OCI-LY3 (cell line): ENCODE data around the gene SCARF1.

Source experiments
- H2AFZ ChIP-seq: fragments of 200-600, 300-600 bp; shearing (Covaris generic); 2 replicates; pipeline ENCODE4 v1.6.0; 2014; ENCODE audit warnings: antibody characterized with exemption, low read depth, low read length
- H3K27ac ChIP-seq: fragments of 200-600, 300-600 bp; sonication (generic); 2 replicates; pipeline ENCODE4 v1.5.1; 2014; ENCODE audit warnings: mild to moderate bottlenecking, low read length, moderate library complexity, mixed read lengths
- H3K27me3 ChIP-seq: fragments of 200-600, 300-600 bp; sonication (generic); 2 replicates; pipeline ENCODE4 v1.6.1; 2014; ENCODE audit warnings: low read depth, low read length, mixed read lengths
- H3K36me3 ChIP-seq: fragments of 200-600, 300-600 bp; sonication (generic); replicated peaks from 2 replicates; pipeline ENCODE3; 2014; ENCODE audit warnings: low read depth, low read length, mixed read lengths
- H3K4me1 ChIP-seq: fragments of 300-600, 200-600 bp; sonication (generic); 2 replicates; pipeline ENCODE4 v1.6.1; 2014; ENCODE audit warnings: low read length, mixed read lengths
- H3K4me2 ChIP-seq: fragments of 200-600, 300-600 bp; sonication (generic); 2 replicates; pipeline ENCODE4 v1.6.1; 2014; ENCODE audit warnings: low read length, mixed read lengths
- H3K4me3 ChIP-seq: fragments of 300-600, 200-600 bp; sonication (generic); 2 replicates; pipeline ENCODE4 v1.5.1; 2014; ENCODE audit warnings: antibody characterized with exemption, mild to moderate bottlenecking, low read length, moderate library complexity
- H3K79me2 ChIP-seq: fragments of 300-600, 200-600 bp; shearing (Covaris generic); 2 replicates; pipeline ENCODE4 v1.6.1; 2014; ENCODE audit warnings: mild to moderate bottlenecking, low read length, mixed read lengths
- H3K9ac ChIP-seq: fragments of 300-600, 200-600 bp; shearing (Covaris generic); 2 replicates; pipeline ENCODE4 v1.6.0; 2014; ENCODE audit warnings: mild to moderate bottlenecking, low read length, moderate library complexity
- H3K9me3 ChIP-seq: fragments of 200-600, 300-600 bp; shearing (Covaris generic); 2 replicates; pipeline ENCODE4 v1.6.1; 2014; ENCODE audit warnings: low read length, mixed read lengths; ENCODE audit not compliant: insufficient read depth
- H4K20me1 ChIP-seq: fragments of 200-600, 300-600 bp; sonication (generic); 2 replicates; pipeline ENCODE4 v1.6.1; 2016; ENCODE audit warnings: low read length, mixed read lengths; ENCODE audit not compliant: insufficient read depth
- EZH2phosphoT487 ChIP-seq: fragments of 200-600 bp; shearing (Covaris generic); IDR thresholded peaks from 2 replicates; pipeline ENCODE4 v1.6.1; 2018; ENCODE audit warnings: antibody characterized with exemption, mixed run types, low read depth
- TF ChIP-seq, protein P1 (sequence below): fragments of 200-600, 300-600 bp; sonication (generic); IDR thresholded peaks from 2 replicates; pipeline ENCODE4 v1.5.1; 2014; ENCODE audit warnings: antibody characterized with exemption, low read length, low read depth

SCARF1 gene

GRCh38 chr17:1623057-1623630 is 22.4 kb downstream of the SCARF1 start:
- Histone ChIP-seq H3K4me3 (no peak overlapping the region), H4K20me1 (no peaks in the 10 kb centered on the region), H2AFZ (no peak overlapping the region), H3K4me2 (no peak overlapping the region), H3K4me1 (peaks cover 9% of the 10 kb centered on the region), H3K79me2 (no peaks in the 10 kb centered on the region), H3K27me3 (no peaks in the 10 kb centered on the region), H3K27ac (no peak overlapping the region), H3K9me3 (no peaks in the 10 kb centered on the region), H3K36me3 (no peaks in the 10 kb centered on the region), H3K9ac (no peak overlapping the region)
- TF ChIP-seq EZH2phosphoT487: no peak
- TF ChIP-seq, protein P1, sequence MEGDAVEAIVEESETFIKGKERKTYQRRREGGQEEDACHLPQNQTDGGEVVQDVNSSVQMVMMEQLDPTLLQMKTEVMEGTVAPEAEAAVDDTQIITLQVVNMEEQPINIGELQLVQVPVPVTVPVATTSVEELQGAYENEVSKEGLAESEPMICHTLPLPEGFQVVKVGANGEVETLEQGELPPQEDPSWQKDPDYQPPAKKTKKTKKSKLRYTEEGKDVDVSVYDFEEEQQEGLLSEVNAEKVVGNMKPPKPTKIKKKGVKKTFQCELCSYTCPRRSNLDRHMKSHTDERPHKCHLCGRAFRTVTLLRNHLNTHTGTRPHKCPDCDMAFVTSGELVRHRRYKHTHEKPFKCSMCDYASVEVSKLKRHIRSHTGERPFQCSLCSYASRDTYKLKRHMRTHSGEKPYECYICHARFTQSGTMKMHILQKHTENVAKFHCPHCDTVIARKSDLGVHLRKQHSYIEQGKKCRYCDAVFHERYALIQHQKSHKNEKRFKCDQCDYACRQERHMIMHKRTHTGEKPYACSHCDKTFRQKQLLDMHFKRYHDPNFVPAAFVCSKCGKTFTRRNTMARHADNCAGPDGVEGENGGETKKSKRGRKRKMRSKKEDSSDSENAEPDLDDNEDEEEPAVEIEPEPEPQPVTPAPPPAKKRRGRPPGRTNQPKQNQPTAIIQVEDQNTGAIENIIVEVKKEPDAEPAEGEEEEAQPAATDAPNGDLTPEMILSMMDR: no peak

DNA sequence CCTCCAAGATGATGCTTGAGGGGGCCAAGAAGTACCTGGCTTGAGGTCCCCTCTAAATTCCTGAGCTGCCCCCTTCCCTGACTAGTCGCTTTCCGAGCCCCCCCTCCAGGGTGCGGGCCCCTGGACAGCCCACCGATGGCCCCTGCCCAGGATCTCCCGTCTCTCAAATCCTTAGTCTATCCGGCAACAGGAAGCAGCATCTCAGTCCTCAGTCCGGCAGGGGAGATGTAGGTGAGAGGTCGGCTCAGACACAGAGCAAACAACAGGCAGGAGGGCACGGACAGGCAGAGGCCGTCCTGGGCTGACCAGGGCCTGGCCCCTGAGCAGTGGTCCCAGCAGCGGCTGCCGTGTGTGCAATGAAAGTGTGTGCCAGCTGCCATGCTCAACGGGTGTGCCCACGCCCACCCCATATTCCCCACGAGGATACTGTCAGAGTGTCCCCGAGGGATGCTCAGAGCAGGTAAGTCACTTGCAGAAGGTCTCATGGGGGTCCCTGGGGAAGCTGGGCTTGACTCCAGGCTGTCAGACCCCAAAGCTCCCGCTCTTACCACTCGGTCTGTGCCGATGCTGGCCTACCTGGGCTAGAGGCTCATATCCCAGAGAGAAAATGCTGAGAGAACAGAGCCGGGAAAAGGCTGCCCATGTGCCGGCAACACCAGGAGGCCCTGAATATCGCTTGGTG is 24.1 kb downstream of the SCARF1 start:
- no peak overlapping the region for H3K9ac ChIP-seq
- H3K9me3 ChIP-seq: no peaks in the 10 kb centered on the region
- H2AFZ ChIP-seq: no peak overlapping the region
- no peaks in the 10 kb centered on the region for H3K36me3 ChIP-seq
- H3K27me3 ChIP-seq: no peaks in the 10 kb centered on the region
- no peak overlapping the region for H3K27ac ChIP-seq
- no peaks in the 10 kb centered on the region for H4K20me1 ChIP-seq
- H3K4me1 ChIP-seq: no peaks in the 10 kb centered on the region
- H3K4me2 ChIP-seq: no peak overlapping the region
- no peak overlapping the region for H3K4me3 ChIP-seq
- no peaks in the 10 kb centered on the region for H3K79me2 ChIP-seq
- TF ChIP-seq, protein P1: no peak
- no peak for TF ChIP-seq EZH2phosphoT487

DNA sequence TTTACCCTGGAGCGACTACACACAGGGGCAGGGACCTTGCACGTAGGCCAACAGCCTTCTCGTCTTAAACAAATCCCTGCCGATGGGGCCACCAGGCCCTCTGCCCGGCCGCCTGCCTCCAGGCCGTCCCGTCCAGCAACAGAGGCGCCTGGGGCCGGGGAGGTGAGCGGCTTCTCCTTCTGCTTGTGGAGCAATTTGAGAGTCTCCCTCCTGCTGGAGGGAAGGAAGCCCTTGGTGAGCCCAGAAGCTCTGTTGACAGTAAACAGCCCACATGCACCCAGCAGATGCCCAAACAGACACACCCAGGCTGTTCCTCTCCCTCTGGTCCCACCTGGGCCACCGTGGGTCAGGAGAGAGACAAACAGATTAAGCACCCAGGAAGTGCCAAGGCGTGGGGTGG is 25.0 kb downstream of the SCARF1 start:
- Histone ChIP-seq H2AFZ (no peak overlapping the region), H3K27me3 (no peaks in the 10 kb centered on the region), H3K79me2 (no peaks in the 10 kb centered on the region), H3K4me1 (no peaks in the 10 kb centered on the region), H3K4me2 (no peak overlapping the region), H3K4me3 (no peak overlapping the region), H3K9ac (no peak overlapping the region), H4K20me1 (no peaks in the 10 kb centered on the region), H3K36me3 (no peaks in the 10 kb centered on the region), H3K27ac (no peak overlapping the region), H3K9me3 (no peaks in the 10 kb centered on the region)
- TF ChIP-seq, protein P1: no peak
- no peak for TF ChIP-seq EZH2phosphoT487

DNA sequence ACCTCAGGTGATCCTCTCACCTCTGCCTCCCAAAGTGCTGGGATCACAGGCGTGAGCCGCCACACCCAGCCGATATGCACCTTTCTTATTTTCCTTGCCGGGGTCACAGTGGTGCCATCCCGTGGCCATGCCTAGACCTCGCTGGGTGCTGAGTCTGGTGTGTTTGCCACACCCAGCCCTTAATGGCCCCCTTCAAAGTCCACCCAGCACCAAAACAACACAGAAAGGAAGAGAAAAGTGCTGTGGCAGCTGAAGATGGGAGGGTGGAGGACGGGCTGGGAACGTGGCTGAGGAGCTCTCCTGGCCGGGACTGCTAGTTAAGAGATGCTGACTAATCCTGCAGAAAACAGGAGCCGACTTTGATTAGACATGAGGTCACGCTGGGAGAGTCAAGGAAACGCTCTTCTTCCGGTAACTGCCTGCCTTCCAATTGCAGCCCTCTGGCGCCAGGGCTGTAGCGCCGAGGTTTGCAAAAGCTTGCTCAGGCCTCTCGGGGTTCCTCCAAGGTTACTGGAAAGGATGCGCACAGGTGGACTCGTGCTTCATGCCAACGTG is 27.8 kb downstream of the SCARF1 start:
- no peak overlapping the region for H3K4me3 ChIP-seq
- no peaks in the 10 kb centered on the region for H3K27me3 ChIP-seq
- H3K36me3 ChIP-seq: no peaks in the 10 kb centered on the region
- H3K9ac ChIP-seq: no peak overlapping the region
- H4K20me1 ChIP-seq: no peaks in the 10 kb centered on the region
- no peaks in the 10 kb centered on the region for H3K79me2 ChIP-seq
- no peak overlapping the region for H3K27ac ChIP-seq
- no peak overlapping the region for H2AFZ ChIP-seq
- no peaks in the 10 kb centered on the region for H3K4me1 ChIP-seq
- TF ChIP-seq, protein P1: no peak
- no peak for TF ChIP-seq EZH2phosphoT487
- no peak overlapping the region for H3K4me2 ChIP-seq
- H3K9me3 ChIP-seq: no peaks in the 10 kb centered on the region
